Measurements from ENCODE around the gene RNF138. TPM values are rescaled to one million over a fixed set of nuclear protein-coding genes. Genes with fewer than 3 reads are reported as not detected.

The RNF138 gene
- total RNA-seq, 1 donor from 2014 or later = 8.6 TPM

DNA sequence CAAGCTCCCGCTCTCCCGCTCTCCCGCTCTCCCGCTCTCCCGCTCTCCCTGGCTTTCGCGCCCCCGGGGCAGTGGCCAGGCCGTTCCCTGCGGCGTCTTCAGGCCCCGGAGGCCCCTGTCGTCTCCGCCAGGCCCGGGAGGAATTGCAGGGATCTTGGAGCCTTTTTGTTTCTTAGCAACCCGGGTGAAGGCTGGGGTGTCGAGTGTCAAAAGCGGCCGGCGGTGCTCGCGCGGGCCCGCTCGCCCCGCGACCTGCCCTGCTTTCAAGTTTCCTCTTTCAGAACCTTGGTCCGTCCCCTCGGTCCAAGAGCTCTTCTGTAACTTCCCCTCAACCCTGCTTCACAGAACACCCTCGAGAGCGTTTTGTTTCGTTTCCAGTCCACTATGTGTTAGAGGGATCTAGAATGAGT lies 1.4 kb downstream of the RNF138 start:
- DNase-seq (ENCODE audit: low spot score) = peak; percentile 81
- intact Hi-C loops (cut with DNase I) = loop anchor here (2.0 to 10.0 kb wide), 3 partner anchors 74 to 332 kb away; partner anchors contain the start of genes RNF125 and TRAPPC8

DNA sequence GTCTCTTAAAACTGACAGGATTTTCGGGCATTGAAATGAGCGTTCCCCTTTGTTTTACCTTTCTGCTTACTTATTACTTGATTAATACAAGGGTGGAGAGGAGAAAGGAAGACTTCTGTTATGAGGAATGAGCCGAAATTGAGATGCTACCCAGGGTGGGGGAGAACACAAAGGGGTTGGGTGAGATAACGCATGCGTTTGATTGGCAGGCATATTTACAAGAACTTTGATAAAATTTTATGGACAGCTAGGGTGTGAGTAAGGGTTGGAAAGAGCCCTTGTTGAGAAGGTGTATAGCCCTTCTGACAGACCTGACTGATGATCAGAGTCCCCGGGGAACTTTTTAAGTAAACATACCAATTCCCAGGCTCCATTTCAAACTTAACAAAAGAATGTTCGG lies 1.8 kb downstream of the RNF138 start:
- DNase-seq (ENCODE audit: low spot score) = no peak
- intact Hi-C loops (cut with DNase I) = loop anchor here (2.0 to 10.0 kb wide), 3 partner anchors 75 to 331 kb away; partner anchors contain the start of genes RNF125 and TRAPPC8

DNA sequence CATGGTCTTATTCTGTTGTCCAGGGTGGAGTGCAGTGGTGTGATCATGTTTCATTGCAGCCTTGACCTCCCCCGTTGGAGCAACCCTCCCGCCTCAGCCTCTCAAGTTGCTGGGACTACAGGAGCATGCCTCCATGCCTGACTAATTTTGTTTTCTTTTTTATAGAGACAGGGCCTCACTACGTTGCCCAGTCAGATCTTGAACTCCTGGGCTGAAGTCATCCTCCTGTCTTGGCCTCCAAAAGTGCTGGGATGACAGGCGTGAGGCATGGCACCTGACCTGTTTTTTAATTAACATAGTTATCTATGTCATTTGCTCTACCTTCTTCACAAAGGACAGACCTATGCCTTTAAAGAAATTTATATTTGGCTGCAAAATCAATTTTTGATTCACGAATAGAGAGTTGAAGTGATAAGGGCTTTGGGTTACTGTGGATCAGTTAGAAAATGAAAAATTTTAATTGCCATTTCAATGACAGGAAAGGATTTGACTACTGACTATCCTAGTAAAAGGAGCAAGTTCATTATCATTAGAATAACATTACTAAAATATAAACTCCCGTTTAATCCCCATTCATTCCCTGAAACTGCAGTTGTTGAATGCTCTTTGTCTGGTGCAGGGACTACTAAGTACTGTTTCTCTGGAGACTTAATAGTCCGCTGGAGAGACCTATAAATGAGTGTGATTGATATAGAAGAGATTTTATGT lies 3.7 kb downstream of the RNF138 start:
- intact Hi-C loops (cut with DNase I) = loop anchor here (10.0 kb wide), 1 partner anchor 329 kb away; no protein-coding TSS in a partner anchor
- DNase-seq (ENCODE audit: low spot score) = no peak

DNA sequence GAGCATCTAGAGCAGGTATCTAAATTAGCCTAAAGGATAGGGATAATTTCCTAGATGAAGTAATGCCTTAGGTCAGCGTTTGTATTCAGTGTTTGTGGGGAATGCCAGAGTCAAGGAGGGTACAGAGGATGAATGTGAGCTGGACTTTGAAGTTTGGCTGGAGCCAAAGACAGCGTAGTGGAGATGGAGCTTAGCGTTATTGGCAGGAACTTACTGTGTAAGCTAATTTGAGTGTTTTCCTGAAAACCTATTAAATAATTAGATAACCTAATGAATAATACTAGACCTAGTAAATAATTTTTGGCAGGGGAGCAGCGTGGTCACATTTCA lies 4.2 kb downstream of the RNF138 start:
- intact Hi-C loops (cut with DNase I) = loop anchor here (10.0 kb wide), 1 partner anchor 329 kb away; no protein-coding TSS in a partner anchor
- DNase-seq (ENCODE audit: low spot score) = no peak

DNA sequence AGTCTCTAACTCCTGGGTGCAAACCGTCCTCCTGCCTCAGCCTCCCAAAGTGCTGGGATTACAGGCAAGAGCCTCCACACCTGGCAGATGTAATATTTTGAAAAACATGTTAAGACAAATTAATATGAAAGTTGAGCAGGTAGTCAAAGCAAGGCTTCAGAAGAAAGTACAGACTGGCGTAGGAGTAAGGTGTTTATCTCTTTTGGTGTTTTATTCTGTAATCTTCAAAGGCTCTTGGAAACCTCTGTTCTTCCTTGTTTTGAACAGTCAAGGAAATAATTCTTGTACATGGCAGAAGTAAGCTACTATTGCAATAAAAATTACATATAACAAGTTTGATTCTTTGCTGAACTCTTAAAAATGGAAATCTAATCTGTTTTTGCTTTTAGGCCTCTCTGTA lies 5.3 kb downstream of the RNF138 start:
- intact Hi-C loops (cut with DNase I) = loop anchor here (10.0 kb wide), 1 partner anchor 328 kb away; no protein-coding TSS in a partner anchor
- no peak for DNase-seq (ENCODE audit: low spot score)

DNA sequence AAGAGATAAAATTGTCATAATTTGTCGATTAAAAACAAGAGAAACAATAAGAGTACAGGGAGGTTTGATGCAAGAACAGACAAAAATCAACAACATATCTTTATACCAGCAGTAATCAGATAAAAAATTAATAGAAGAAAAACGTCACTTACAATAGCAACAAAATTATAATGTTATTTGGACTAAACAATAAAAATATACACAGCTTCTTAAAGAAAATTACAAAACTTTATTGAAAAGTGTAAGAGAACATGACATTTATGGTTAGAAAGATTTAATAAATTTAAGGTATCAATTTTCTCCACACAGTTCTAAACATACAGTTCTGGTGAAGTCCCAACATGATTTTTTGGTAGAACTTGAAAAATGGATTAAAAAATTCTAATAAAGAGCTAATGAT lies 12.8 kb downstream of the RNF138 start:
- intact Hi-C loops (cut with DNase I) = no loop called here
- DNase-seq (ENCODE audit: low spot score) = no peak

DNA sequence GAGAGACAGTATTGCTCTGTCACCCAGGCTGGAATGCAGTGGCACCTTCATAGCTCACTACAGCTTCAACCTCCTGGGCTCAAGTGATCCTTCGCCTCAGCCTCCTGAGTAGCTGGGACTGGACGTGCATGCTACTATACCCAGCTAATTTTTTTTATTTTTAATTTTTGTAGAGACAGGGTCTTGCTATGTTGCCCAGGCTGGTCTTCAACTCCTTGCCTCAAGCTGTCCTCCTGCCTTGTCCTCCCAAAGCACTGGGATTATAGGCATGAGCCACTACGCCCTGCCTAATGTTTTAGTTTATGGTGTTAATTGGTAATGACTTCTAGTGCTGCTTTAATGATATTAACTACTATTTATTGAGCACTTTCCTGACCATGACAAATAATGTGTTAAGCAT lies 18.3 kb downstream of the RNF138 start:
- intact Hi-C loops (cut with DNase I) = no loop called here

DNA sequence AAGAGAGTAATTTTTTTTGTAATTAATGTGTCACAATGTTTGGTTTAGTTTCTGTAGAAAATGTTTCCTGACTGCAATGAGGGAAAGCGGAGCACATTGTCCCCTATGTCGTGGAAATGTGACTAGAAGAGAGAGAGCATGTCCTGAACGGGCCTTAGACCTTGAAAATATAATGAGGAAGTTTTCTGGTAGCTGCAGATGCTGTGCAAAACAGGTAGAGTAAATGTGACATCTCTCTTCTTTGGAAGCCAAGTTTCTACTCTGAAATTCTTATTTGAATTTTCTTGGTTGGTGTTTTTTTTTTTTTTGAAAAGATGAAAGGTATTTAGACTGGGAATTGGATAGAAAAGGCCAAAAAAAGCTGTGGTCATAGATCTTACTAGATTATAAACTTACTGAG lies 20.0 kb downstream of the RNF138 start:
- intact Hi-C loops (cut with DNase I) = no loop called here
- DNase-seq (ENCODE audit: low spot score) = no peak

More for the DNA sequence above, 18.3 kb downstream of the RNF138 start:
- DNase-seq (ENCODE audit: low spot score) = no peak

DNA sequence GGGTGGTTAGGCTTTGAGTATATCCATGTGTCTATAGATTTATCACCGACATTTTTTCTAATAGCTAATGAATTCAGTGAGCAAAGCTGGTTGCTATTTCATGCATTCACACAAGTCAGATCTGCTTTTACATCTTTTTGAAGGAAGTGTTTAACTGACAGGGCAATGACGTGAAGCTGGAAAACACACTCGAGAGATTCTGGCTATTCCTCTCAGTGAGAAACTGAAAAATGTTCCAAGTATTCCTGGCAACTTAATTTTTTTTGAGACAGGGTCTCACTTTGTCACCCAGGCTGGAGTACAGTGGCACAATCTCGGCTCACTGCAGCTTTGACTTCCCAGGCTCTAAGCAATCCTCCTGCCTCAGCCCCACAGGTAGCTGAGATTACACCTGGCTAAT lies 21.2 kb downstream of the RNF138 start:
- intact Hi-C loops (cut with DNase I) = no loop called here
- DNase-seq (ENCODE audit: low spot score) = no peak

DNA sequence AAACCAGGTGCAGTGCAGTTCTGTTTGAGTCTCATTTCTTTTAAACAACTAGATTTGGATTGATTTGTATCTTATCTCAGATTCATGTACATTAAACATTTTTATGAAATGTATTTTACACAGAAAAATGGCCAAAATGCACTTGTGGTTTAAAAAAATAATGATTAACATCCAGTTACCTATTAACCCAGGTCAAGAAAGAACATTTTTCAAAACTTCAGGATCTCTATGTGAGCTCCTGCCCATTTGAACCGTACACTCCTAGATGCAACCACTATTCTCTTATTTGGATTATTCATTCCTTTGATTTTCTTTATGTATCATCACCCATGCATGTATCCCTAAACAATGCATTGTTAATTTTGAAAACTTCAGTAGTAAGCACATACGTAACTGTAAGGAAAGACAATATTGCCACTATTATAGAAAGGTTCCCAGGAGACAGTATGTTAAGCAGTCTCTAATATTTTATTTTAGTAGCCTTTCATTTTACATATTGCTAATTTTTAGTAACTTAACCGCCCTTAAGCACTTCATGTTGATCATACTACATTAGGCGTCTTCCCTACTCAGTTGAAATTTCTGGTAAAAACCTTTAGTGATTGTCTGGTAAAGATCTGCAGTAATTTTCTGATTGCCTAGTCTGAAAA lies 22.7 kb downstream of the RNF138 start:
- intact Hi-C loops (cut with DNase I) = no loop called here

DNA sequence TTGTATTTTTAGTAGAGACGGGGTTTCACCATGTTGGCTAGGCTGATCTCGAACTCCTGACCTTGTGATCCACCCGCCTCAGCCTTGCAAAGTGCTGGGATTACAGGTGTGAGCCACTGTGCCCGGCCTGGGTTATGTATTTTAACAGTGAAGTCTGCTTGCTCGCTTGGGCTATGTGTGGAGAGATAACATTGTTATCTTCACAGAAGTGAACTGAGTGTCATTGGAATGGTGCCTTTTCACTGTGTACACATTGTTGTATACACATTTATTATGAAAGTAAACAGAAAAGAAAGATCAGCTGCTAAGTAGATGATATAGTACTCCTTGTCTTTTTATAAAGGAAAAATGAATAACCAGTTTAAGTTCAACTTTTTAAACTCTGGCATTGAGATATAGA lies 30.4 kb downstream of the RNF138 start:
- DNase-seq (ENCODE audit: low spot score) = no peak
- intact Hi-C loops (cut with DNase I) = no loop called here

More for the DNA sequence above, 22.7 kb downstream of the RNF138 start:
- no peak for DNase-seq (ENCODE audit: low spot score)

DNA sequence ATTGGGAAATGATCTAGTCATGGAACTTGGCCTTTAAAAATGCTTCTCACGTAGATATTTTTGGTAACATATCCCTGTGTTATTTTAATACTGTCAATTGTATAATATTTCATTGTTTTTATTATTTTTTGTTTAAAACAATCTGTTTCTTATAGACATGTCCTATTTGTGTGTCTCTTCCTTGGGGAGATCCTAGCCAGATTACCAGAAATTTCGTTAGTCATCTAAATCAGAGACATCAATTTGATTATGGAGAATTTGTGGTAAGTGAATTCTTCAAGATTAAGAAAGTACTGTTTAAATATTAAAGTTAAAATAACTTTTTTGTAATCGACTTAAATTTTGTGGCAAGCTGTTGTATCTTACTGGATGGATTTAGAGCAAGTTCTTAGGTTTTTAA lies 34.9 kb downstream of the RNF138 start:
- intact Hi-C loops (cut with DNase I) = no loop called here
- DNase-seq (ENCODE audit: low spot score) = no peak

DNA sequence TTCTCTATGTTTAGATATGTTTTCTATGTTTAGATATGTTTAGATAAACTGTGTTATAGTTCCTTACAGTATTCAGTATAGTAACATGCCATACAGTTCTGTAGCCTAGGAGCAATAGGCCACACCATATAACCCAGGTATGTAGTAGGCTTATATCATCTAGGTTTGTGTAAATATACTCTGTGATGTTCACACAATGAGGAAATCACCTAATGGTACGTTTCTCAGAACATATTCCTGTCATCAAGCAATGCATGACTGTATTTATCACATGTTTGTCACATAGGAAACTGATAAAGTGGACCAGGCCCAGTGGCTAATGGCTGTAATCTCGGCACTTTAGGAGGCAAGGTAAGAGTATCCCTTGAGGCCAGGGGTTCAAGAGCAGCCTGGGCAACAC lies 44.0 kb downstream of the RNF138 start:
- intact Hi-C loops (cut with DNase I) = no loop called here
- no peak for DNase-seq (ENCODE audit: low spot score)

DNA sequence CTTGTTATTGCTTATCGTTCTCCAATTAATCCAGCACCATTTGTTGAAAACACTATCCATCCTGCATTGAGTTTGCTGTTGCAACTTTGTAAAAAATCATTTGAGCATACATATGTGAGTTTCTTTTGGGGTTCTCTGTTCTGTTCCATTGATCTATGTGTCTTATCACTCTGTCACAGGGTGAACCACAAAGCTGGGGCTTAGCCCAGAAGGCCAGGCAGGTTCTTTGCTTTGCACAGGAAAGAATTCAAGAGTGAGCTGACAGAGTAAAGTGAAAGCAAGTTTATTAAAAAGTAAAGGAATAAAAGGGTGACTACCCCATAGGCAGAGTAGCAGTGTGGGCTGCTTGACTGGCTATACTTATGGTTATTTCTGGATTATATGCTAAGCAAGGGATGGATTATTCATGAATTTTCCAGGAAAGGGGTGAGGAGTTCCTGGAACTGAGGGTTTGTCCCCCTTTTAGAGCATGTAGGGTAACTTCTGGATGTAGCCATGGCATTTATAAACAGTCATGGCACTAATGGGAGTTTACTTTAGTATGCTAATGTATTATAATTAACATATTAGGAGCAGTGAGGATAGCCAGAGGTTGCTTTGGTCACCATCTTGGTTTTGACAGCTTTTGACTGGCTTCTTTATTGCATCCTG lies 46.8 kb downstream of the RNF138 start:
- DNase-seq (ENCODE audit: low spot score) = no peak
- intact Hi-C loops (cut with DNase I) = no loop called here

DNA sequence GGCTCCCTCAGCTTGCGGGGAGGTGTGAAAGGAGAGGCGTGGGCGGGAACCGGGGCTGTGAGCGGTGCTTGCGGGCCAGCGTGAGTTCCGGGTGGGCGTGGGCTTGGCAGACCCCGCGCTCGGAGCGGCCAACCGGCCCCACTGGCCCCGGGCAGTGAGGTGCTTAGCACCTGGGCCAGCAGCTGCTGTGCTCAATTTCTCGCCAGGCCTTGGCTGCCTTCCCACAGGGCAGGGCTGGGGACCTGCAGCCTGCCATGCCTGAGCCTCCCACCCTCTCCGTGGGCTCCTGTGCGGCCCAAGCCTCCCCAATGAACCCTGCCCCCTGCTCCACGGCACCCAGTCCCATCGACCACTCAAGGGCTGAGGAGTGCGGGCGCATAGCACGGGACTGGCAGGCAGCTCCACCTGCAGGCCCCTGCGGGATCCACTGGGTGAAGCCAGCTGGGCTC lies 48.2 kb downstream of the RNF138 start:
- no peak for DNase-seq (ENCODE audit: low spot score)
- intact Hi-C loops (cut with DNase I) = no loop called here

DNA sequence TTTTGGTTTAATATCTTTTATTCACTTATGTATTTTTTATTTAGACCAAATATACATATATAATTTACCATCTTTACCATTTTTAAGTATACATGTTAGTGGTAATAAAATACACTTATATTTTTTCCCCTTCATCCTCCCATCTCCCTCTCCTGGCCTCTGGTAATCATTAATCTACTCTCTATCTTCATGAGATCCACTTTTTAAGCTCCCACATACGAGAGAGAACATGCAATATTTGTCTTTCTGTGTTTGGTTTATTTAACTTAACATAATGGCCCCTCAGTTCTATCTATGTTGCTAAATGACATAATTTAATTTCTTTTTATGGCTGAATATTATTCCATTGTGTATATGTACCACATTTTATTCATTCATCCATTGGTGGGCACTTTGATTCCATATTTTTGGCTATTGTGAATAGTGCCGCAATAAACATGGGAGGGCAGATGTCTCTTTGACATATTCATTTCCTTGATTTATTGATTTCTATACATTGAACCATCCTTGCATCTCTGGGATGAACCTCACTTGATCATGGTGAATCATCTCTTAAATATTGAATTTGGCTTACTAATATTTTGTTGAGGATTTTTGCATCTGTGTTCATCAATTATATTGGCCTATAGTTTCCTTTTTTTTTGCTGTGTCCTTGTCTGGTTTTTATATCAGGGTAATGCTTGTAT lies 56.7 kb downstream of the RNF138 start:
- intact Hi-C loops (cut with DNase I) = no loop called here
- DNase-seq (ENCODE audit: low spot score) = no peak

DNA sequence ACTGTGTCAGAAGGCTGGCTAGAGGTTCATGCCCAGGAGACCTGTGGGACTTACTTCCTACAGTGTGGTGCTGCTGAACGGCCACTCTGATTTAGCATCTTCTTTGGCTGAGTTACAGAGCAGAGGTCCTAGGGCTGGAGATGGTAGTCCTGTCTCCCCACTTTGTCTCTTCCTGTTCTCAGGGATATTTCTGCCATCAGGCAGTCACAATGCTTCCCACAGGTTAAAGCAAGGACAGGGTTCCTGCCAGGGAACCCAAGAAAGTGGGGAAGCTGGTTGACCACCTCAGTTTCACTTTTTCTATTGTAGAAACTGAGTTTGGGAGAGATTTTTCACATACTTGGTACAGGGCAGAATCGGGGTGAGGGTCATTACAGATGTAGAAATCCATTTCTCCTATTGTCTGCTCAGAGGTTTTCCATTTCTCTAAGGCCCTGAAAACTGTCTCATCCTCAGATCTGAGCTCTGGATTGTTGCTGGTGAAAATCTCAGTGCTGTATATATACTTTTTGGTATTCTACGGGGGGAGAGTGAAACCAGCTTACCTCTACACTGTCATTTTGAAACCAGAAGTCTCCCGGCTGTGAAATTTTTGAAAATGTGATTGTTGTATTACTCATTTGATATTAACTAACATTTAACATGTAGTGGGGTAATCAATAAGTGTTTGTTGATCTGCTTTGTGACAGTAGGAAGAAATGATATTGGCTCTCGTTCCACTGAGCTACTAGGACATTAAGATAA lies 61.2 kb downstream of the RNF138 start:
- DNase-seq (ENCODE audit: low spot score) = no peak
- intact Hi-C loops (cut with DNase I) = no loop called here

DNA sequence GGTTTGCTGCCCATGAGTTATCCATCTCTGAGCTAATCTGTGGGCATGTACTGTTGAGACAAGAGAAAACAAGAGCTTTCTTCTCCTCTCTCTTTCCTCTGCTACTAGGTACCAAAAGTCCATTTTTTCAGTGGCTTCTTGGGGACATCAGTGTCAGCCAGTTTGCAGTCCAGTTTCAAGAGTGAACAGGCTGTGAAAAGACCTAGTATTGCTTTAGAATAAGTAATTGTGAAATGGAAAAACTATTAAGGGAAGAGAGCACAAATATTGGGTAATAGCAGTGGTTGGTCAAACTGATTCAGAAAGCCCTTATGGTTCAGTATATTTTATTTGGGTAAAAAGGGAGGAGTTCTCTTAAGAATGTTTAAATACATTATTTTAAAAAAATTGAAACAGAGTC lies 65.2 kb downstream of the RNF138 start:
- DNase-seq (ENCODE audit: low spot score) = no peak
- intact Hi-C loops (cut with DNase I) = loop anchor here (5.0 kb wide), 1 partner anchor 315 kb away; the partner anchor contains the start of gene GAREM1

DNA sequence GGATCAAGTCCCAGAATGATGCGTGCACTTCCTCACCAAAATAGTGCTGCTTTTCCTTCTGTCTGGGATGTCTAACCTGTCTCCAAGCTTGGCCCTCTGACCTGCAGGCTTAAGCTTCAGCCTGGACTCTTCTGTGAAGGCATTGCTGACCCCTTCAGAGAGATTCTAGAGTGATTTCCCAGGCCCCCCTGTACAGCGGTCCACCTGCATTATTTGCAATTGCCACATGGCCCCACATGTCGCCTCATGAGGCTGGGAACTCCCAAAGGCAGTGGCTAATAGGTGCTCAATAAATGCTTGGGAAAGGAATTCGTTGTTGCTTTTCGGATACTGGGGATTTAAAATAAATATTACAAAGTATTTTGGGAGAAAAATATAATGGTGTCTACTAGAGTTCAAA lies 65.9 kb downstream of the RNF138 start:
- intact Hi-C loops (cut with DNase I) = loop anchor here (5.0 kb wide), 1 partner anchor 315 kb away; the partner anchor contains the start of gene GAREM1
- no peak for DNase-seq (ENCODE audit: low spot score)

All from cardiac septum (tissue), 1 donor.